NCI-H82 treated with DMSO at 0.1 percent for 48 hours (cell line): ENCODE results near the gene ZNF446.
"Not testable (repeated sequence)": the region's sequence is repeated elsewhere in the genome, so short reads cannot be mapped to it uniquely, and the experiment has no call there.

Experiments
- DNase-seq: peaks from one replicate; lab custom pipeline; 2025; ENCODE audit not compliant: unreplicated experiment; lab: John Stamatoyannopoulos, UW

Gene ZNF446

GRCh38 chr19:58498316-58499020 is 22.3 kb downstream of the ZNF446 start:
- no peak for DNase-seq

DNA sequence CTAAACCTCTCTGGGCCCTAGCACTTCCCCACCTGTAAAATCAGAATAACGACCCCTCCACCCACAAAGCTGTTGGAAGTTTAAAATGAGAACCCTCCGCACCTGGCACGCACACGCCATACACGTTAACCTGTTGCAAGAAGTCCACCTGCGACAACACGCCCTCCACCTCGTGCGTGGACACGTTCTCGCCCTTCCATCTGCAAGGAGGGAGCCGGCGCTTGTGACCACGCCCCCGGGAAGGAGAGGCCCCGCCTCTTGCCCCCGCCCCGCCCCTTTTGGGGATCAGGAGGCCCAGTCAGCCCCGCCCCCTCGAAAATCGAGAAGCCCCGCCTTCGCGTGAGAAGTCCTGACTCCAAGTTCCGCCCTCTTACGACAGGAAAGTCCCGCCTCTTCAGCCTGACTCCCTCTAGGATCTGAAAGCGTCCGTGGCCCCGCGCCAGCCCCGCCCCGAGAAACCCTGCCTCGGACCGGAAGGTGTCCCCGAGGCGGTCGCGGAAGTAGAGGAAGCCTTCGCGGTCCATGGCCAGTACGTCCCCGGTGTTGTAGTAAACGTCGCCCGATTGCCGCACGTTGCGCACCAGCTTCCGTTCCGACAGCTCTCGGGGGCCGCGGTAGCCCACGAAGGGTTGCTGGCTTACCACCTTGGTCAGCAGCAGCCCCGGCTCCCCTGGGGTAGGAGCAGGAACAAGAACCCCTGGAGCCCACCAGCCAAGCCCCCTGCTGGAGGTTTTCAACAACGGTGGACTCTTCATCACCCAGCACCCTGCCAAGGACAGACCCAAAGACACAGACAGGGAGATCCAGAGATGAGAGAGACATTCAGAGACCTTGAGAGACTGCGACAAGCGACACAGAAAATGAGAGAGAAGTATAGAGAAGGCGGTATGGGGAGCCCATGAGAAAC is 23.1 kb downstream of the ZNF446 start:
- DNase-seq: peak; percentile 97

DNA sequence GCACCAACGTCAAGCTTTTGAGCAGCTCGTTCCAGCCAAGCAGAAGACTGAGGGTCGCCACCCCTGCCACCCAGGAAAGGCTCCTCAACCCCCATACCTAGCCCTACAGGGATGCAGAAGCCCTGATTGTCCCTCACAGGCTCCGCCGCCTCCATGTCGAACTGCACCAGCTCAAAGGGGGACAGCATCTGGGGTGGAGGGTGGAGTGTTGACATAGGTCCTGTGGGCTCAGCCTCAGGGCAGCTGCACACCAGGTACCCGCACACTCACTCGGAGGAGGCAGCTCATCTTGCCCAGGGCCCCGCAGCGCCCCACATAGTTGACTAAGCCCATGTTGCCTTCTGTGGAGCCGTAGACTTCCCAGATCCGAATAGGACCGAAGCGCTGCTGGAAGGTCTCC is 24.1 kb downstream of the ZNF446 start:
- no peak for DNase-seq

- DNase-seq: not testable (repeated sequence)
Measured at GRCh38 chr19:58507602-58508223, 31.6 kb downstream of the ZNF446 start.

DNA sequence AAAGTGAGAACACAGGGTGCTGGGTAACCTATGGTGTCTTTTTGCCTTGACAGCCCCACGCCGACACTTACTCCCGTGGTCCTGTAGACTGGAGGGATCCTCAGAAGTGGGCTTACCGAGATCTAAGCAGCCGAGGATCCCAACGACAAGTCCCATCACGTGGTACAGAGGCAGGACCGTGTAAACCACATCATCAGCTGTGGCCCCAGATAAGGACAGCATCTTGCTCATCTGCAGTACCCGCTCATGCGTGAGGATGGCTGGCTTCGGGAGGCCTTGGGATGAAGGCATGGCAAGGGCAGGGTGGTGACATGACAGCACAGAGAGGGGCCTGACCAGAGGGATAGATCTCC is 33.6 kb downstream of the ZNF446 start:
- DNase-seq: no peak

DNA sequence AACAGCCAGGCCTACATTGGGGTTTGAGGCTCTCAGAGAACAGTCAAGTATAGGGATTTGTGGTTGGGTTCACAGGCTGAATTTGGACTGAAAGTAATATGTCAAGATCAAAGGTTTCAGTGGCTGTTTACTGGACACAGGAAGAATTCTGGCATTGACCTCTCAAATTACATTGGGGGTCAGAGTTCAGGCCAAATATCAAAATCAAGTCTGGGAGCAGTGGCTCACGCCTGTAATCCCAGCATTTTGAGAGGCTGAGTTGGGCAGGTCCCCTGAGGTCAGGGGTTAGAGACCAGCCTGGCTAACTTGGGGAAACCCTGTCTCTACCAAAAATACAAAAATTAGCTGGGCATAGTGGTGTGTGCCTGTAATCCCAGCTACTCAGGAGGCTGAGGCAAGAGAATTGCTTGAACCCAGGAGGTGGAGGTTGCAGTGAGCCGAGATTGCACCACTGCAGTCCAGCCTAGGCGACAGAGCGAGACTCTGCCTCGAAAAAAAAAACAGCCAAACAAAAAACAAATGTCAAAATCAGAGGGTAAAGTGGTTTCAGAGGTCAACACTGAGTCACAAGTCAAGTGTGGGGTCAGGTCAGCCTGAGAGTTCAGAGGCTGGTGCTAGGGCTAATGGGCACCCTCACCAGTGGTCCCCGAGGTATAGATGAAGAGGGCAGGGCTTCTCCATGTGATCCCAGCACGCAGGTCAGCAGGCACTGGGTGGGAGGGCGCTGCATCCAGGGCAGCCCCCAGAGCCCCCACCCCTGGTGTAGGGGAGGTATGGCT is 34.1 kb downstream of the ZNF446 start:
- no peak for DNase-seq

DNA sequence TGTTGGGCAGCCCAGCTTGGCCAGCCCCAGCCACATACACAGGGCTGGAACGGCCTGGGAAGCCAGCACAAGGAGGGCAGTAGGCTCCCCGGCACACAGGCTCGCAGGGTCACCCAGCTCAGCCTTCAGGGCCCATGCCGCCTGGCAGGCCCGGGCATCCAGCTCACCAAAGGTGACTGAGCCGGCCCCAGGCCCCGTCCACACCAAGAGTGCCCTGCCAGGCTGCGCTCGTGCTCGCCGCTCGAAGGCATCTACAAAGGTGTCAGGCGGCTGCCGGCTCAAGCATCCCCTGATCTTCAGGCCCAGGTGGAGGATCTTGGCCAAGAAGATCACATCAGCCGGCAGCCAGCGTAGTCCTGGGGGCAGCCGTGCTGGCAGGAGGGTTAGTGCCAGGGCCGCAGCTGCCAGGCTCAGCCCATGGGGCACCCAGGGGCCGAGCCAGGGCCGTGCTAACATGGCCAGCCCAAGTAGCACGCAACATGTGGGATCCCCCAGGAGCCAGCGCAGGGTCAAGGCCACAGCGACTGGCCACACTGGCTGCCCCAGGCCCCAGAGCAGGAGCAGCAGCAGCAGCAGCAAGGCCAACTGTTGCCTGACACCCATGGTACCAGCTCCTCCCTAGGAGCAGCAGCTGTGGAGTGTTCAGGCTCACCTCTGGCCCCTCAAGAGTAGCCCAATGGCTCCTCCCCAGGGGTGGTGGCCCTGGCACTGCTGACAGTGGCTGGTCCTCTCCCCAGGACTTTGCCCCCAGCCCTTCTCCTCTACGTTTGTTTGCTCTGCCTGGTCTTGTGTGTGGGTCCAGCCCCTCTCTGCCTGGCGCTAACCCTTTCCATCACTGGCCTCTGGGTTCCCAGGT is 35.4 kb downstream of the ZNF446 start, which contains the start of gene SLC27A5:
Gene SLC27A5, minus strand, starts transcription at position 640 of the 856 bp plus-strand sequence. Its CDS starts 37 bp downstream, at position 603.
- DNase-seq: no peak

DNA sequence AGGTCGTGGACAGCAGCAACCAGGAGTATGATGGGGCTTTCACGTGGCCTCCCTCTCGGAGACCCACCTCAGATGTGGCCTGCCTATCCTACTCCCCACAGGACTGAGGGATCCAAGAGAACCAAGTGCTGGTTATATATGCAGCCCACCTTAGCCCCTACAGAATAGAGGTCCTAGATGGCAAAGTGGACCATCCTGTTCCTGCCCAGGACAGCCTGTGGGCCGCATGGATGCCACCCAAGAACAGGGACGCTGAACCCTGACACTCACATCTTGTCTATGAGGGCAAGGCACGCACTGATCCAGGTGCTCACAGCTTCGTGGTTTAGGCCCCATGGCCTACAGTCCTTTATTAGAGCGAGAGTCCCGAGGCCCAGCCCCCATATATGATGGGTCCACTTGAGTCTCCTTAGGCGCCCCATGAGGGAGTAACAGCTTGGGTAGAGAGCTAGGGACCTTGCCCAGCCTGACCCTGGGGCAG is 37.1 kb downstream of the ZNF446 start:
- DNase-seq: no peak

GRCh38 chr19:58513694-58514563 is 37.8 kb downstream of the ZNF446 start:
- DNase-seq: no peak

DNA sequence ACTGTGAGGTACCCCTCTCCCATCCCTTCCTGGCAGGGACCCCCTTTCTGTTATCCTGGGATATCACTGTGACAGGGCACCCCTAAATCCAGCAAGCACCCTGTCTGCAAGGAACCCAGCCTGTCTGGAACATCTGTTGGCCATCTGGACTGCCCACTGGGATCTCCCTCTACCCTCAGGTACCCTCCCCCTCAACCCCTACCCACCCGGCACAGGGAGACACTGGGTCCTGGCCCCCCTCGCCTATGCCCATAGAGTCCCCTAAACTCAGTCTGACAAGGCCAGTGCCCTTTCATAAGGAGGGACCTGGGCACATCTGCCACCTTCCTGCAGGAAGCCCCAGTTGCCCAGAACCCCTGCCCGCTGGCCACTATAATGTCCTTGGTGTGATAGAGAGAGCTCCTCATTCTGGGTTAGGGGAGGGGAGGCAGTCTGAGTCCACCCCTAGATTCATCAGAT is 38.4 kb downstream of the ZNF446 start:
- DNase-seq: no peak

DNA sequence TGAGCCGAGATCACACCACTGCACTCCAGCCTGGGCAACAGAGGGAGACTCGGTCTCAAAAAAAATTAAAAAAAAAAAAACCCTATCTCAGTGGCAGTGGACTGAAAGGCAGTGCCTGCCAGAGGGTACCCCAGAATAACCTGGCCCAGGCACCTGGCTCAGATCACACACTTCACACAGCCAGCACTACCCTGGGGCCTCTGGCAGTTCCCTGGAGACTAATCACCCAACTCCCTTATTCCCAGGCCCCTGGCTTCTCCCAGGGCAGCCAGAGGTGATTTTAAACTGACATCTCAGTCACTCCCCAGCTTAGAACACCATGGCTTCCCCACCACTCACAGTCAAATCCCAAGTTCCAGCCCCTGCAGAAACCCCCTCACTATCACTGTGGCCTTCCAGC is 39.1 kb downstream of the ZNF446 start:
- DNase-seq: no peak

- DNase-seq: no peak
Measured at GRCh38 chr19:58516246-58516836, 40.2 kb downstream of the ZNF446 start.

- DNase-seq: no peak
Measured at GRCh38 chr19:58516964-58517833, 41.0 kb downstream of the ZNF446 start.

- no peak for DNase-seq
Measured at GRCh38 chr19:58518256-58519086, 42.3 kb downstream of the ZNF446 start.

DNA sequence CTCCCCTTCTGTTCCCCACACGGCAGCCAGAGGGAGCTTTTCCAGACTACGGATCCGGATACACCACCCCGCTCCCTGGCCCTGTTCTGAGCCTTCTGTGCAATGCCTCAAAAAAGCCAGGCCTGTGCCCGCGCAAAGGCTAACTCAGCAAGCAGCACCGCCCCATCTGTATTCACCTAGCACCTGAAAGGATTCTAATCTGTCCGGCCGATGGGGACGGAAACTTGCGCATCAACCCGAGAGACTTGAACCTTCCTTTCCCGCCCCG is 42.9 kb downstream of the ZNF446 start:
- peak; percentile 73 for DNase-seq

- DNase-seq: peak; percentile 96
Measured at GRCh38 chr19:58519355-58520256, 43.5 kb downstream of the ZNF446 start, which contains the start of gene ZBTB45. ZBTB45 (minus strand) TSS chr19:58519810; CDS start chr19:58517673, 2,137 bp downstream.
